HCT116 (cell line): ENCODE data around the gene CCDC174.
A peak's percentile ranks its signal among the peaks of the same experiment; 100 is the strongest.

Experiments
- EZH2 ChIP-seq: fragments of 200-600 bp; sonication (generic); IDR thresholded peaks from 2 replicates; pipeline ENCODE4 v1.6.1; 2017; ENCODE audit warnings: antibody characterized with exemption, mixed run types
- POLR2A ChIP-seq: IDR thresholded peaks from 2 replicates; pipeline ENCODE4 v1.7.0; 2011; ENCODE audit warnings: borderline replicate concordance; ENCODE audit not compliant: insufficient read depth, insufficient read length; ENCODE audit errors: extremely low read depth
- RAD21 ChIP-seq: IDR thresholded peaks from 2 replicates; pipeline ENCODE4 v1.6.1; 2012; ENCODE audit warnings: low read depth, mild to moderate bottlenecking
- TF ChIP-seq, protein P1 (sequence below), 3 experiments: fragments of 200-600 bp in 1 of 3; sonication (generic) in 1 of 3; IDR thresholded peaks in 2 of 3; conservative IDR thresholded peaks in 1 of 3; 2 replicates each; pipeline ENCODE4 v1.5.1; 2012 to 2017; ENCODE audit warnings: low read depth in 2 of 3, low read length in 2 of 3, antibody characterized with exemption in 1 of 3, borderline replicate concordance in 1 of 3, control low read depth in 1 of 3, mild to moderate bottlenecking in 1 of 3, mixed read lengths in 1 of 3, mixed run types in 1 of 3, moderate library complexity in 1 of 3; ENCODE audit not compliant: insufficient read depth in 1 of 3

DNA sequence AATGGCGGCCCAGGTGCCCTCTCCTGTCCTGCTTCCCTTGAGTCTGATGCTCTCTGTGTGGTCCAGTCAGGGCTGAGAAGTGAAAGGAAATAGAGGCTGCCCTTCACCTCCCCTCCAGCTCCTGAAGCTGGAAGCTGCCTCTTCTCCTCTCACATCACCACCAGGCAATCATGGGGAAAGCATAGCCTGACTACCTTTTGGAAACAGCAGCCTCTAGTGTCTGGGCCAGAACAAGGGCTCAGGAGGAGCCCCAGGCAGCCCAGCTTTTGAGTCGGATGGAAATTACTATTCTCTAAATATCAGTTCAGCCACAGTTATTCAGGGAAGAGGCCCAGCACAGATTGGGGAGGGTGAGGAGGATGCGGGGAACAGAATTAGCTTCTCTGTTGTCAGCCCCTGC is 43.3 kb upstream of the CCDC174 start:
- TF ChIP-seq EZH2 (no peak), POLR2A (no peak), RAD21 (peak; percentile 24; the same call in 1 of the 2 replicates)
- TF ChIP-seq, protein P1, sequence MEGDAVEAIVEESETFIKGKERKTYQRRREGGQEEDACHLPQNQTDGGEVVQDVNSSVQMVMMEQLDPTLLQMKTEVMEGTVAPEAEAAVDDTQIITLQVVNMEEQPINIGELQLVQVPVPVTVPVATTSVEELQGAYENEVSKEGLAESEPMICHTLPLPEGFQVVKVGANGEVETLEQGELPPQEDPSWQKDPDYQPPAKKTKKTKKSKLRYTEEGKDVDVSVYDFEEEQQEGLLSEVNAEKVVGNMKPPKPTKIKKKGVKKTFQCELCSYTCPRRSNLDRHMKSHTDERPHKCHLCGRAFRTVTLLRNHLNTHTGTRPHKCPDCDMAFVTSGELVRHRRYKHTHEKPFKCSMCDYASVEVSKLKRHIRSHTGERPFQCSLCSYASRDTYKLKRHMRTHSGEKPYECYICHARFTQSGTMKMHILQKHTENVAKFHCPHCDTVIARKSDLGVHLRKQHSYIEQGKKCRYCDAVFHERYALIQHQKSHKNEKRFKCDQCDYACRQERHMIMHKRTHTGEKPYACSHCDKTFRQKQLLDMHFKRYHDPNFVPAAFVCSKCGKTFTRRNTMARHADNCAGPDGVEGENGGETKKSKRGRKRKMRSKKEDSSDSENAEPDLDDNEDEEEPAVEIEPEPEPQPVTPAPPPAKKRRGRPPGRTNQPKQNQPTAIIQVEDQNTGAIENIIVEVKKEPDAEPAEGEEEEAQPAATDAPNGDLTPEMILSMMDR (IDR thresholded peaks at IDR 0.05 in 2 of 3, conservative IDR thresholded peaks at IDR 0.05 in 1 of 3; ENCODE audit: borderline replicate concordance in 1 of 3, insufficient read depth in 1 of 3, low read depth in 2 of 3, low read length in 2 of 3): 0 out of 6 replicates have a peak, but pooled peaks of 1 of the 3 experiments have one; percentile 15
